Measurements from ENCODE around the gene CFLAR.

Gene CFLAR

GRCh38 chr2:201154615-201155399, 38.8 kb downstream of the CFLAR start:
- no peak for DNase-seq (ENCODE audit: low read depth in 2 of 2)
- TF ChIP-seq, protein P1, sequence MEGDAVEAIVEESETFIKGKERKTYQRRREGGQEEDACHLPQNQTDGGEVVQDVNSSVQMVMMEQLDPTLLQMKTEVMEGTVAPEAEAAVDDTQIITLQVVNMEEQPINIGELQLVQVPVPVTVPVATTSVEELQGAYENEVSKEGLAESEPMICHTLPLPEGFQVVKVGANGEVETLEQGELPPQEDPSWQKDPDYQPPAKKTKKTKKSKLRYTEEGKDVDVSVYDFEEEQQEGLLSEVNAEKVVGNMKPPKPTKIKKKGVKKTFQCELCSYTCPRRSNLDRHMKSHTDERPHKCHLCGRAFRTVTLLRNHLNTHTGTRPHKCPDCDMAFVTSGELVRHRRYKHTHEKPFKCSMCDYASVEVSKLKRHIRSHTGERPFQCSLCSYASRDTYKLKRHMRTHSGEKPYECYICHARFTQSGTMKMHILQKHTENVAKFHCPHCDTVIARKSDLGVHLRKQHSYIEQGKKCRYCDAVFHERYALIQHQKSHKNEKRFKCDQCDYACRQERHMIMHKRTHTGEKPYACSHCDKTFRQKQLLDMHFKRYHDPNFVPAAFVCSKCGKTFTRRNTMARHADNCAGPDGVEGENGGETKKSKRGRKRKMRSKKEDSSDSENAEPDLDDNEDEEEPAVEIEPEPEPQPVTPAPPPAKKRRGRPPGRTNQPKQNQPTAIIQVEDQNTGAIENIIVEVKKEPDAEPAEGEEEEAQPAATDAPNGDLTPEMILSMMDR (IDR thresholded peaks at IDR 0.05; ENCODE audit: low read depth, low read length), result no peak
- no peak overlapping the region for H3K4me3 ChIP-seq (replicated peaks in 1 of 2; ENCODE audit: low read depth in 2 of 2, low read length in 2 of 2)

DNA sequence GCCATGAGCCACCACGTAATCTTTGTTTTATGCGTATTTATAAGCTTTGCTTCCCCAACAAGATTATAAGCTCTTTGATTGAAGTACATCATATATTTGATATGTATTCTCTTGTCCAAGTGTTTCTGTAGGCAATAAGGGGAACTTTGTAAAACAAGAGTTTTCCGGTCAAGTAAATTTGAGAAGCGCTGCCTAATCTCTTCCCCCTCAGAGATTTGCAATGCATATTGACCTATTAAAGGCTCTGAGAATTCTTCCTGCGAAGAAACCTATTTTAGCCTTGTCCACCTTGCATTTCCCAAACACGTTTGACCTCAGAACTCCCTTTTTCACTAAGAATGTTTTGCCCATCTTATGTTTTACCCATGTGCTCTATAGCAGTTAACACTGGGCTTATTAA, 40.1 kb downstream of the CFLAR start:
- TF ChIP-seq, protein P1 (IDR thresholded peaks at IDR 0.05; ENCODE audit: low read depth, low read length), result no peak
- DNase-seq (ENCODE audit: low read depth in 2 of 2), result no peak
- H3K4me3 ChIP-seq (replicated peaks in 1 of 2; ENCODE audit: low read depth in 2 of 2, low read length in 2 of 2), result no peak overlapping the region

- no peak overlapping the region for H3K4me3 ChIP-seq (replicated peaks in 1 of 2; ENCODE audit: low read depth in 2 of 2, low read length in 2 of 2)
- TF ChIP-seq, protein P1 (IDR thresholded peaks at IDR 0.05; ENCODE audit: low read depth, low read length), result no peak
- DNase-seq (ENCODE audit: low read depth in 2 of 2), result no peak
Measured at GRCh38 chr2:201156640-201157039, 40.7 kb downstream of the CFLAR start.

DNA sequence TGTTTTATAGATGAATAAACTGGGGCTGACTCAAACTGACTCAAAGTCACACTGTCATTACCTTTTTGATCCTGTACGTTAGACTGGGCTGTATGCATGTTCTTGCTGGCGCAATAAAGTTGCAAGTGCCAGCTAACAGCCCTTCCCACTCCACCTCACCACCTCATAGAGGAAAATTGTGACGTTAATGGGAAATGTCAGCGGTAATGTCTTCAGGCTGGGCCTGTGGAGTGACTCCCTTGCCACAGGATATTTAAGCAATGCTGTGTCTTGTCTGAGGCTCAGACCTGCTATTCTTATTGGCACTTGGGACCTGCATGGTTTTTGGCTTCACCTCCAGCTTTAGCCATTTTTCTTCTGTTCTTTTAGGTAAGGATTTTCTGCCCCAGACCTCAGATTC, 41.7 kb downstream of the CFLAR start:
- H3K4me3 ChIP-seq (replicated peaks in 1 of 2; ENCODE audit: low read depth in 2 of 2, low read length in 2 of 2), result no peak overlapping the region
- TF ChIP-seq, protein P1 (IDR thresholded peaks at IDR 0.05; ENCODE audit: low read depth, low read length), result no peak
- peak; percentile 34 to 41 for DNase-seq (ENCODE audit: low read depth in 2 of 2)

DNA sequence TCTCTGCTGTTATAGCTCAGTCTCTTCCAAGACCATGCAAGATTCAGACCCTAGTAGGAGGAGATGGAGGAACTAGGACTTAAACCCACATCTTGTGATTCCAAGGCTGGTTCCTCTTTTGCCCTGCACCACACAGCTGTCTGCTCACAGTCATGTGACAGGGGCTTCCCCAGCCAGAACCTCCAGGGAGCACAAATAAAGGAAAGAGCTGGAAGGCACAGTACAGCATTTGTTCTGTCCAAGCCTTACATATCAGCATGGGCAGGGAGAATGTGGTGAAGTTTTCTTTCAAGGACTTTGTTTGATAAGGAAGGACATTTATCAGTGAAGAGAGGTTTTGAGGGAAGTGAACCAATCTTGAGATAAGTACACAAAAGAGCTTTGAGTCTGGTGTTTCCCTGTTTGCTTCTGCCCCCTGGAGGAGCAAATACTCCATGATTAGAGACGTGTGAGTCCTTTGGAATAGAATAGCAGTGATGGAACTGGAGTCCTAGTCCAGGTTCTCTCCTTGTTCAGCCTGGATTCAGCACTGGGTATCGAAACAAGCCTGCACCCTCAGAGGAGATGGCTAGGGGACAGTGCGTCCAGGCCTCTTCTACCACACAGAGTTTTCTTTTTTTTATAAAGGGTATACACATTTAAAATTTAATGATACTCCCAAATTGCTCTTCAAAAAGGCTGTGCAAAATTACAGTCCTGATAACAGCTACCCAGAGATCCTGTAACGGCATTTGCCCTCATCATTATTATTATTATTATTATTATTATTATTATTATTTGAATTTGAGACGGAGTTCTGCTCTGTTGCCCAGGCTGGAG, 42.4 kb downstream of the CFLAR start:
- TF ChIP-seq, protein P1 (IDR thresholded peaks at IDR 0.05; ENCODE audit: low read depth, low read length), result peak; percentile 71
- DNase-seq (ENCODE audit: low read depth in 2 of 2), result peak; percentile 89 to 93

GRCh38 chr2:201164166-201164565, 48.2 kb downstream of the CFLAR start:
- no peak overlapping the region for H3K4me3 ChIP-seq (replicated peaks in 1 of 2; ENCODE audit: low read depth in 2 of 2, low read length in 2 of 2)
- peak in 1 of 2 donors; percentile 43 for DNase-seq (ENCODE audit: low read depth in 2 of 2)
- TF ChIP-seq, protein P1 (IDR thresholded peaks at IDR 0.05; ENCODE audit: low read depth, low read length), result no peak

More for the DNA sequence above, 42.4 kb downstream of the CFLAR start:
- H3K4me3 ChIP-seq (replicated peaks in 1 of 2; ENCODE audit: low read depth in 2 of 2, low read length in 2 of 2), result no peak overlapping the region
